Prostate gland (tissue), 2 donors: ENCODE measurements around the gene IFT43.

ENCODE experiments used
- POLR2A ChIP-seq: fragments of 450-650 bp; IDR thresholded peaks from one replicate; pipeline ENCODE4 v1.6.1; 2016; ENCODE audit warnings: antibody characterized with exemption, mild to moderate bottlenecking
- POLR2AphosphoS5 ChIP-seq: sonication (generic); formaldehyde crosslinking; IDR thresholded peaks from one replicate; pipeline ENCODE4 v1.6.1; 2017; ENCODE audit warnings: antibody characterized with exemption
- TF ChIP-seq, protein P1 (sequence below), 4 experiments: fragments of 200-600 bp in 2 of 4; fragments of 450-650 bp in 2 of 4; sonication (generic) in 2 of 4; IDR thresholded peaks; 1 replicate in 3 of 4; 2 replicates in 1 of 4; pipeline ENCODE4 v1.5.1; 2016 to 2019; ENCODE audit warnings: antibody characterized with exemption in 4 of 4, mild to moderate bottlenecking in 2 of 4, moderate library complexity in 2 of 4

DNA sequence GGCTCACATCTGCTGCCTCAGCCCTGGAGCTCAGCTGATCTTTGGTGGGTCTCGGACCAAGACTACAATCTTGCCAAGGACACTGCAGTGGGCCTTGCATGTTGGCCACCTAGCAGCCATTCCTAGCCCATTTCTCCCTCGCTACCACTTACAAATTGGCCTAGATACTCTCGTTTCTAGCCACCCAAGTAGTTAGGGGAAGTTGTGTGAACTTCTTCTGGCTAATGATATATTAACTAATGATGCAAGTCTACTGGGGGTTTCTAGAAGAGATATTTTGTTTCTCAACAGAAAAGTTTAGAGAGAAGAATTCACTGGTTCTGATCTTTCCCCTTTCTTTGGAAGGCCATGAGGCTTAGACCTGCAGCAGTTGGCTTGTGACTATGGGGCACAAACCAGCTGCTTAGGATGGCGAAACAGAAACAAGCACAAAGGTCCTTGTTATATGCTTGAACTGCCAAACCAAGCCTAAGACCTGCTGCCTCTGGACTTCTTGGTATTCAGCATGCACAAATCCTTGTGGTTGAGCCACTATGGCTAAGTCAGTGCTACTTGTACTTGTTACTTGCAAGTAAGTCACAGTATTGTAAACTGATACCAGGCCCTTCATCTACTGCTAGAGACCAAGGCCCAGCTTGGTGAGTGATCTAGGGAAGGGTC, 135.7 kb downstream of the IFT43 start:
- TF ChIP-seq, protein P1, sequence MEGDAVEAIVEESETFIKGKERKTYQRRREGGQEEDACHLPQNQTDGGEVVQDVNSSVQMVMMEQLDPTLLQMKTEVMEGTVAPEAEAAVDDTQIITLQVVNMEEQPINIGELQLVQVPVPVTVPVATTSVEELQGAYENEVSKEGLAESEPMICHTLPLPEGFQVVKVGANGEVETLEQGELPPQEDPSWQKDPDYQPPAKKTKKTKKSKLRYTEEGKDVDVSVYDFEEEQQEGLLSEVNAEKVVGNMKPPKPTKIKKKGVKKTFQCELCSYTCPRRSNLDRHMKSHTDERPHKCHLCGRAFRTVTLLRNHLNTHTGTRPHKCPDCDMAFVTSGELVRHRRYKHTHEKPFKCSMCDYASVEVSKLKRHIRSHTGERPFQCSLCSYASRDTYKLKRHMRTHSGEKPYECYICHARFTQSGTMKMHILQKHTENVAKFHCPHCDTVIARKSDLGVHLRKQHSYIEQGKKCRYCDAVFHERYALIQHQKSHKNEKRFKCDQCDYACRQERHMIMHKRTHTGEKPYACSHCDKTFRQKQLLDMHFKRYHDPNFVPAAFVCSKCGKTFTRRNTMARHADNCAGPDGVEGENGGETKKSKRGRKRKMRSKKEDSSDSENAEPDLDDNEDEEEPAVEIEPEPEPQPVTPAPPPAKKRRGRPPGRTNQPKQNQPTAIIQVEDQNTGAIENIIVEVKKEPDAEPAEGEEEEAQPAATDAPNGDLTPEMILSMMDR (IDR thresholded peaks at IDR 0.05) = no peak
- TF ChIP-seq POLR2AphosphoS5 (no peak), POLR2A (no peak)
